Measurements from ENCODE around the gene MGAT4A.

The MGAT4A gene

DNA sequence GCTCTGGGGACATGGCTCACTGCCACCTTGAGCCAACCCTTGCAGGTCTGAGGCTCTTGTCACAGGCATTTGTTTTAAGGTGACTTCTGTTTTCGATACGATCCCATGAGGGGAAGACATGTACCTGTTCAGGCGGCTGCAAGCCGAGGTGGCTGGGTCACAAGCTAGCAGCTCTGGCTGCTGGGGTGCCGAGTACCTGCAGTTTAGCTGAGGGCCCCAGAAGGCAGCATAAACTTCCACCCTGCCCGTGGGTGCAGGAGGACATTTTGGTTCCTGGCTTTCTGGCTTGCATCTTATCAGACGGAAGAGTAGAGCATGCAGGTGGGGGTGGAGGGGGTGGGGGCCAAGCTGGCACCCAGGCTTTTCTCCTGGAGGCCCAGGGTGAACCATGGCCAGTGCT, 151.0 kb downstream of the MGAT4A start:
- H3K27ac Mint-ChIP-seq, result no peak overlapping the region
- no peaks in the 10 kb centered on the region for H3K27me3 Mint-ChIP-seq
- H3K36me3 Mint-ChIP-seq, result peaks cover 47% of the 10 kb centered on the region
- no peak for ATAC-seq
- H3K4me3 Mint-ChIP-seq, result no peak overlapping the region
- peaks cover 12% of the 10 kb centered on the region for H3K4me1 Mint-ChIP-seq
- H3K9me3 Mint-ChIP-seq, result no peaks in the 10 kb centered on the region

GRCh38 chr2:98578231-98578630, 152.7 kb downstream of the MGAT4A start:
- peaks cover 56% of the 10 kb centered on the region for H3K36me3 Mint-ChIP-seq
- no peak for ATAC-seq
- no peak overlapping the region for H3K27ac Mint-ChIP-seq

GRCh38 chr2:98577313-98577712, 153.6 kb downstream of the MGAT4A start:
- H3K27me3 Mint-ChIP-seq, result no peaks in the 10 kb centered on the region

More at GRCh38 chr2:98578231-98578630, 152.7 kb downstream of the MGAT4A start:
- Mint-ChIP-seq H3K4me3 (no peak overlapping the region), H3K9me3 (no peaks in the 10 kb centered on the region), H3K27me3 (no peaks in the 10 kb centered on the region), H3K4me1 (peaks cover 12% of the 10 kb centered on the region)

GRCh38 chr2:98576666-98577312, 154.1 kb downstream of the MGAT4A start:
- H3K4me3 Mint-ChIP-seq, result no peak overlapping the region
- H3K4me1 Mint-ChIP-seq, result peaks cover 12% of the 10 kb centered on the region
- no peaks in the 10 kb centered on the region for H3K9me3 Mint-ChIP-seq
- no peak for ATAC-seq
- H3K27ac Mint-ChIP-seq, result no peak overlapping the region
- peaks cover 46% of the 10 kb centered on the region for H3K36me3 Mint-ChIP-seq
- H3K27me3 Mint-ChIP-seq, result no peaks in the 10 kb centered on the region

More at GRCh38 chr2:98577313-98577712, 153.6 kb downstream of the MGAT4A start:
- no peaks in the 10 kb centered on the region for H3K9me3 Mint-ChIP-seq
- no peak overlapping the region for H3K4me3 Mint-ChIP-seq
- peaks cover 12% of the 10 kb centered on the region for H3K4me1 Mint-ChIP-seq
- ATAC-seq, result no peak
- no peak overlapping the region for H3K27ac Mint-ChIP-seq
- peaks cover 51% of the 10 kb centered on the region for H3K36me3 Mint-ChIP-seq

DNA sequence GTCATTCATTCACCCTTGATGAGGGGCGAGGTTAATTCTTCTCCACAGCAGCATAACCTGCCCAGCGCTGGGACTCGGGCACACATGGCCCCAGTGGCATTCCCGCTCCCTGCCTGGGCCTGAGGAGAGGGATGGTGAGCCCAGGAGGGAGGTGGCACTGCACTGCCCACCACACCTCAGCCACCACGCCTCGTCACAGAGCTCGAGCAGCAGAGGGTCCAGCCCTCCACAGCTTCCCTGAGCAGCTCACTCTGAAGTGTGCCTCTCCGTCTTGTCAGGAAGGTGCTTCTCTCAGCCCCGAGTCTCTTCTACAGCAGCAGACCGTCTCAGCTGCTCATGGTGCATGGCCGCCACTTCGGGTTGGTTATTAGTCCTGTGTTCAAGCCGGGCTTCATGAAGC, 157.5 kb downstream of the MGAT4A start:
- peaks cover 4% of the 10 kb centered on the region for H3K4me1 Mint-ChIP-seq
- H3K4me3 Mint-ChIP-seq, result no peak overlapping the region
- ATAC-seq, result no peak
- H3K27me3 Mint-ChIP-seq, result no peaks in the 10 kb centered on the region
- peaks cover 49% of the 10 kb centered on the region for H3K36me3 Mint-ChIP-seq
- H3K27ac Mint-ChIP-seq, result no peak overlapping the region
- no peaks in the 10 kb centered on the region for H3K9me3 Mint-ChIP-seq

DNA sequence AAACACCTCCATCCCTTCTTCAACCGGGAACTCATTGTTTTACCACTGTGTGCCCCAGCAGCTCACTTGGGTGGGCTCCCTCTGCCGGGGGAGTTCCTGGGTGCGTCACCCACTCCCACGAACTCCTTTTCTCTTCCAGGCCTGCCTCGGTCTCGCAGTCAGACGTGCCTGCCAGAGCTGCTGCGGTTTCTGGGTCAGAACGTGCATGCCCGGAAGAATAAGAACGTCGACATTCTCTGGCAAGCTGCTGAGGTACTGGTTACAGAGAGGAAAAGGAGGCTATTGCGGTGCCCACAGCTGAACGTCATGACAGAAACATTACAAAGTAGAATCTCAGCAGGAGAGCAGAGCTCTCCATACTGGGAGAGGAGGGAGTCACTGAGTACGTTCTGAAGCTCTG, 158.3 kb downstream of the MGAT4A start:
- Mint-ChIP-seq H3K4me3 (no peak overlapping the region), H3K27me3 (no peaks in the 10 kb centered on the region), H3K4me1 (peaks cover 4% of the 10 kb centered on the region), H3K9me3 (no peaks in the 10 kb centered on the region), H3K36me3 (peaks cover 42% of the 10 kb centered on the region), H3K27ac (no peak overlapping the region)
- no peak for ATAC-seq

GRCh38 chr2:98572211-98572610, 158.7 kb downstream of the MGAT4A start:
- peaks cover 4% of the 10 kb centered on the region for H3K4me1 Mint-ChIP-seq
- no peaks in the 10 kb centered on the region for H3K9me3 Mint-ChIP-seq
- H3K27me3 Mint-ChIP-seq, result no peaks in the 10 kb centered on the region
- H3K4me3 Mint-ChIP-seq, result no peak overlapping the region
- no peak overlapping the region for H3K27ac Mint-ChIP-seq
- ATAC-seq, result no peak
- peaks cover 44% of the 10 kb centered on the region for H3K36me3 Mint-ChIP-seq

- Mint-ChIP-seq H3K4me1 (peaks cover 4% of the 10 kb centered on the region), H3K9me3 (no peaks in the 10 kb centered on the region)
- no peak for ATAC-seq
These were observed 159.1 kb downstream of the MGAT4A start for GRCh38 chr2:98571796-98572195.

GRCh38 chr2:98571121-98571701, 159.7 kb downstream of the MGAT4A start:
- ATAC-seq, result no peak
- H3K36me3 Mint-ChIP-seq, result peaks cover 48% of the 10 kb centered on the region
- H3K4me3 Mint-ChIP-seq, result no peak overlapping the region
- no peak overlapping the region for H3K27ac Mint-ChIP-seq
- no peaks in the 10 kb centered on the region for H3K9me3 Mint-ChIP-seq
- peaks cover 4% of the 10 kb centered on the region for H3K4me1 Mint-ChIP-seq
- H3K27me3 Mint-ChIP-seq, result no peaks in the 10 kb centered on the region

More at GRCh38 chr2:98571796-98572195, 159.1 kb downstream of the MGAT4A start:
- Mint-ChIP-seq H3K27ac (no peak overlapping the region), H3K36me3 (peaks cover 48% of the 10 kb centered on the region), H3K4me3 (no peak overlapping the region), H3K27me3 (no peaks in the 10 kb centered on the region)

- ATAC-seq, result no peak
- Mint-ChIP-seq H3K4me3 (no peak overlapping the region), H3K27me3 (no peaks in the 10 kb centered on the region), H3K36me3 (peaks cover 53% of the 10 kb centered on the region), H3K27ac (peak overlapping the region; percentile 1), H3K9me3 (no peaks in the 10 kb centered on the region), H3K4me1 (peaks cover 4% of the 10 kb centered on the region)
These were observed 160.6 kb downstream of the MGAT4A start for GRCh38 chr2:98570356-98570755.

- H3K9me3 Mint-ChIP-seq, result no peaks in the 10 kb centered on the region
- no peaks in the 10 kb centered on the region for H3K27me3 Mint-ChIP-seq
- H3K36me3 Mint-ChIP-seq, result peaks cover 54% of the 10 kb centered on the region
- peak overlapping the region; percentile 1 for H3K27ac Mint-ChIP-seq
- H3K4me1 Mint-ChIP-seq, result peaks cover 4% of the 10 kb centered on the region
- H3K4me3 Mint-ChIP-seq, result no peak overlapping the region
- ATAC-seq, result no peak
These were observed 161.0 kb downstream of the MGAT4A start for GRCh38 chr2:98569915-98570314.

DNA sequence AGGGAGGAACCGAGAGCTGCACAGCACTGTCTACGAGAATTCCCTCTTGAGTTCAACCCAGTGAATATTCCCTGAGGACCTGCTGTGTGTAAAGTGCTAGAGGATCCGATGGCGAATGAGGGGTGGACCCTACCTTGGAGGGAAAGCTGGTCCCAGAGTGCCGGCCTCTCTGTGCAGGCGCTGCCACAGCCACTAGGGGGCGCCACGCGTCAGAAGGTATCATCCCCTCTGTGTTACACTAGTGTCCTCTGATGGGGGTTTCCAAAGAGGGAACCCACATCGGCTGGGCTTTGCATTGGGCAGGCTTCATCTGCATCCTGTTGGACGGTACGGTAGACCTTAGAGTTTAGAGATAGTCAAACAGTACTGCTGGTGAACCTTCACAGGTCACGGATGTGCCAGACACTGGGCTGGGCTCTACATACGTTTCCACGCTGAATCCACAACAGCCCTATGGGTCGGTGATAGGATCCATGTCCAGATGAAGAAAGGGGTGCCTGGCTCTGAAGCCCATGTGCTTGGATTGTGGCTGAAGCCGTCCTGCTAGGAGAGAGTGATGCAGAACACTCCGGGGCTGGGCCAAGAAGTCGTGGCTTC, 161.6 kb downstream of the MGAT4A start:
- peak overlapping the region; percentile 1 for H3K27ac Mint-ChIP-seq
- peak; percentile 74 for ATAC-seq
- H3K27me3 Mint-ChIP-seq, result no peaks in the 10 kb centered on the region
- no peak overlapping the region for H3K4me3 Mint-ChIP-seq
- H3K9me3 Mint-ChIP-seq, result no peaks in the 10 kb centered on the region
- H3K36me3 Mint-ChIP-seq, result peaks cover 54% of the 10 kb centered on the region
- H3K4me1 Mint-ChIP-seq, result peaks cover 4% of the 10 kb centered on the region
